Islet of Langerhans (tissue), 1 donor: ENCODE results near the gene ADCY7.
A peak's percentile ranks its signal among the peaks of the same experiment; 100 is the strongest.
"Not testable (repeated sequence)": the region's sequence is repeated elsewhere in the genome, so short reads cannot be mapped to it uniquely, and the experiment has no call there.

ENCODE experiments used
- FAIRE-seq: peaks from one replicate; lab custom pipeline; 2011; peaks lifted over from hg19 to GRCh38; lab: Jason Lieb, UNC

The ADCY7 gene

GRCh38 chr16:50340578-50340977, 74.2 kb downstream of the ADCY7 start:
- no peak for FAIRE-seq

GRCh38 chr16:50343566-50343965, 77.2 kb downstream of the ADCY7 start:
- FAIRE-seq: not testable (repeated sequence)

- FAIRE-seq: not testable (repeated sequence)
Observed at GRCh38 chr16:50345210-50345609, 78.9 kb downstream of the ADCY7 start.

GRCh38 chr16:50351116-50351515, 84.8 kb downstream of the ADCY7 start:
- no peak for FAIRE-seq

- no peak for FAIRE-seq
Observed at GRCh38 chr16:50351952-50352351, 85.6 kb downstream of the ADCY7 start.

GRCh38 chr16:50354082-50354481, 87.7 kb downstream of the ADCY7 start:
- no peak for FAIRE-seq

- peak; percentile 86 for FAIRE-seq
Observed at GRCh38 chr16:50354629-50355456, 88.5 kb downstream of the ADCY7 start.

GRCh38 chr16:50359626-50360025, 93.3 kb downstream of the ADCY7 start:
- no peak for FAIRE-seq

- FAIRE-seq: no peak
Observed at GRCh38 chr16:50360033-50360778, 93.9 kb downstream of the ADCY7 start.

- FAIRE-seq: peak; percentile 99
Observed at GRCh38 chr16:50360779-50361178, 94.4 kb downstream of the ADCY7 start.

- FAIRE-seq: no peak
Observed at GRCh38 chr16:50363656-50364055, 97.3 kb downstream of the ADCY7 start.

GRCh38 chr16:50365791-50366575, 99.6 kb downstream of the ADCY7 start:
- no peak for FAIRE-seq
